H9 (cell line): ENCODE data around the gene ZNF638. TPM values are rescaled to one million over a fixed set of nuclear protein-coding genes. Genes with fewer than 3 reads are reported as not detected.

ENCODE experiments used
- DNase-seq: peaks from one replicate; pipeline ENCODE4 v3.0.0-alpha.2; 2017
- H2AFZ ChIP-seq: one replicate; pipeline ENCODE4 v1.6.1; 2013; ENCODE audit warnings: mild to moderate bottlenecking, low read length, control low read depth, moderate library complexity
- H2AK5ac ChIP-seq: 2 replicates; pipeline ENCODE4 v1.6.1; 2013; ENCODE audit warnings: low read length, control low read depth, mixed read lengths; ENCODE audit not compliant: insufficient read length
- H2BK120ac ChIP-seq: one replicate; pipeline ENCODE4 v1.6.1; 2013; ENCODE audit warnings: low read depth, mild to moderate bottlenecking, low read length, control low read depth, inconsistent platforms; ENCODE audit not compliant: poor library complexity, severe bottlenecking
- H2BK12ac ChIP-seq: 2 replicates; pipeline ENCODE4 v1.6.1; 2013; ENCODE audit warnings: low read length, control low read depth, mixed read lengths, low read depth; ENCODE audit not compliant: insufficient read length
- H2BK15ac ChIP-seq: 2 replicates; pipeline ENCODE4 v1.6.1; 2013; ENCODE audit warnings: low read depth, low read length, control low read depth
- H2BK20ac ChIP-seq: one replicate; pipeline ENCODE4 v1.6.1; 2013; ENCODE audit warnings: low read depth, mild to moderate bottlenecking, low read length, control low read depth, inconsistent platforms; ENCODE audit not compliant: poor library complexity, severe bottlenecking
- H2BK5ac ChIP-seq: 2 replicates; pipeline ENCODE4 v1.6.1; 2013; ENCODE audit warnings: low read length, control low read depth, mixed read lengths; ENCODE audit not compliant: insufficient read length
- H3K14ac ChIP-seq: 2 replicates; pipeline ENCODE4 v1.6.1; 2013; ENCODE audit warnings: low read length, control low read depth; ENCODE audit not compliant: insufficient read depth
- H3K18ac ChIP-seq: 2 replicates; pipeline ENCODE4 v1.6.1; 2013; ENCODE audit warnings: low read depth, mild to moderate bottlenecking, mixed read lengths, low read length, control low read depth; ENCODE audit not compliant: insufficient read length
- H3K23ac ChIP-seq: 2 replicates; pipeline ENCODE4 v1.6.1; 2013; ENCODE audit warnings: low read length, control low read depth, mixed read lengths, low read depth; ENCODE audit not compliant: insufficient read length
- H3K23me2 ChIP-seq: 2 replicates; pipeline ENCODE4 v1.6.1; 2013; ENCODE audit warnings: low read depth, mild to moderate bottlenecking, mixed read lengths, low read length, control low read depth; ENCODE audit not compliant: insufficient read length, poor library complexity, severe bottlenecking
- H3K27ac ChIP-seq: 2 replicates; pipeline ENCODE4 v1.5.1; 2013; ENCODE audit warnings: low read length, control low read depth, mixed read lengths, low read depth; ENCODE audit not compliant: insufficient read length
- H3K27me3 ChIP-seq: 2 replicates; pipeline ENCODE4 v1.6.1; 2013; ENCODE audit warnings: low read length, control low read depth, inconsistent platforms; ENCODE audit not compliant: insufficient read depth
- H3K4ac ChIP-seq: 2 replicates; pipeline ENCODE4 v1.6.1; 2013; ENCODE audit warnings: low read depth, mild to moderate bottlenecking, control low read depth, inconsistent platforms, low read length, moderate library complexity
- H3K4me1 ChIP-seq: 2 replicates; pipeline ENCODE4 v1.6.1; 2013; ENCODE audit warnings: low read length, control low read depth, inconsistent platforms; ENCODE audit not compliant: insufficient read depth
- H3K4me2 ChIP-seq: 2 replicates; pipeline ENCODE4 v1.6.1; 2013; ENCODE audit warnings: low read length, control low read depth, mixed read lengths; ENCODE audit not compliant: insufficient read length, insufficient read depth
- H3K56ac ChIP-seq: 2 replicates; pipeline ENCODE4 v1.6.1; 2013; ENCODE audit warnings: low read depth, mild to moderate bottlenecking, mixed read lengths, low read length, control low read depth; ENCODE audit not compliant: insufficient read length
- H3K79me1 ChIP-seq: 2 replicates; pipeline ENCODE4 v1.6.1; 2013; ENCODE audit warnings: low read depth, mild to moderate bottlenecking, moderate library complexity, low read length, control low read depth, inconsistent platforms; ENCODE audit not compliant: insufficient read depth, poor library complexity, severe bottlenecking
- H3K79me2 ChIP-seq: 2 replicates; pipeline ENCODE4 v1.6.1; 2013; ENCODE audit warnings: low read length, control low read depth, inconsistent platforms; ENCODE audit not compliant: insufficient read depth
- H3K9ac ChIP-seq: 2 replicates; pipeline ENCODE4 v1.6.1; 2013; ENCODE audit warnings: low read length, control low read depth, mixed read lengths; ENCODE audit not compliant: insufficient read length; ENCODE audit errors: extremely low read depth
- H3K9me3 ChIP-seq: one replicate; pipeline ENCODE4 v1.6.1; 2013; ENCODE audit warnings: low read depth, low read length, inconsistent platforms; ENCODE audit not compliant: control insufficient read depth
- H3T11ph ChIP-seq: one replicate; pipeline ENCODE4 v1.6.1; 2013; ENCODE audit warnings: mild to moderate bottlenecking, low read length, control low read depth, inconsistent platforms
- H4K20me1 ChIP-seq: one replicate; pipeline ENCODE4 v1.6.1; 2013; ENCODE audit not compliant: control insufficient read depth, insufficient read length, insufficient read depth
- H4K5ac ChIP-seq: 2 replicates; pipeline ENCODE4 v1.6.1; 2013; ENCODE audit warnings: low read depth, mild to moderate bottlenecking, mixed read lengths, low read length, control low read depth; ENCODE audit not compliant: insufficient read length
- H4K8ac ChIP-seq: replicated peaks from 2 replicates; pipeline ENCODE4 v1.6.1; 2013; ENCODE audit warnings: low read length, control low read depth, mixed read lengths, low read depth; ENCODE audit not compliant: insufficient read length
- H4K91ac ChIP-seq: 2 replicates; pipeline ENCODE4 v1.6.1; 2013; ENCODE audit warnings: low read depth, mild to moderate bottlenecking, moderate library complexity, mixed read lengths, low read length, control low read depth; ENCODE audit not compliant: insufficient read length
- H3K27ac Mint-ChIP-seq, 3 experiments: 2 replicates in 2 of 3; 3 replicates in 1 of 3; pipeline ENCODE4 v1.8.0; 2020 to 2021; ENCODE audit warnings: mixed read lengths in 3 of 3, mild to moderate bottlenecking in 1 of 3, moderate library complexity in 1 of 3
- H3K27me3 Mint-ChIP-seq: 2 replicates; pipeline ENCODE4 v1.8.0; 2021; ENCODE audit warnings: low read depth, mild to moderate bottlenecking, moderate library complexity, mixed read lengths
- H3K36me3 Mint-ChIP-seq, 3 experiments: 2 replicates in 2 of 3; 3 replicates in 1 of 3; pipeline ENCODE4 v1.8.0; 2020 to 2021; ENCODE audit warnings: low read depth in 3 of 3, mixed read lengths in 3 of 3; ENCODE audit not compliant: insufficient read depth in 1 of 3
- H3K4me1 Mint-ChIP-seq, 2 experiments: 2 replicates each; pipeline ENCODE4 v1.8.0; 2020; ENCODE audit warnings: mixed read lengths in 2 of 2
- H3K4me3 Mint-ChIP-seq, 2 experiments: 2 replicates in 1 of 2; 3 replicates in 1 of 2; pipeline ENCODE4 v1.8.0; 2020 to 2021; ENCODE audit warnings: mild to moderate bottlenecking in 2 of 2, mixed read lengths in 2 of 2, moderate library complexity in 1 of 2
- H3K9me3 Mint-ChIP-seq, 2 experiments: 2 replicates in 1 of 2; 3 replicates in 1 of 2; pipeline ENCODE4 v1.8.0; 2020; ENCODE audit warnings: mild to moderate bottlenecking in 2 of 2, mixed read lengths in 2 of 2, moderate library complexity in 1 of 2
- WGBS: extraction: QIAGEN DNeasy Blood & Tissue Kit; methylation state at CpG from one replicate; pipeline ENCODE4 v1.1.7; 2013; ENCODE audit warnings: missing lambda C conversion rate, low lambda C conversion rate, mixed read lengths; ENCODE audit not compliant: insufficient read length; ENCODE audit errors: extremely low coverage; 5-methylcytosine and 5-hydroxymethylcytosine counted together
- total RNA-seq: library from RNA; stranded (reverse); gene quantifications from 2 replicates; pipeline ENCODE4 v1.2.1, GENCODE V29; 2021
- TF ChIP-seq, protein P1 (sequence below): fragments of 200-600 bp; sonication (generic); conservative IDR thresholded peaks from 3 replicates; pipeline ENCODE4 v1.8.0; 2021; ENCODE audit warnings: antibody characterized with exemption, mild to moderate bottlenecking

Gene ZNF638
- total RNA-seq, 1 experiment from 2014 or later, result 146 TPM

- Mint-ChIP-seq H3K4me1 (peaks cover 0 to 5% of the 10 kb centered on the region in 2 experiments; a peak in 2 of 4 replicates), H3K27me3 (no peaks in the 10 kb centered on the region), H3K4me3 (no peak overlapping the region; a peak in 1 of 5 replicates), H3K27ac (no peak overlapping the region), H3K9me3 (no peaks in the 10 kb centered on the region), H3K36me3 (peaks cover 0 to 1% (median 0%) of the 10 kb centered on the region in 3 experiments; a peak in 1 of 7 replicates)
- no peak overlapping the region for H2AFZ ChIP-seq
- no peaks in the 10 kb centered on the region for H3K9me3 ChIP-seq
- no peak overlapping the region for H3K18ac ChIP-seq
- H3K27ac ChIP-seq, result no peak overlapping the region
- no peaks in the 10 kb centered on the region for H3K79me1 ChIP-seq
- no peak overlapping the region for H3K4me2 ChIP-seq
- H2BK5ac ChIP-seq, result no peak overlapping the region
- no peak overlapping the region for H2BK12ac ChIP-seq
- no peak overlapping the region for H4K5ac ChIP-seq
- TF ChIP-seq, protein P1, sequence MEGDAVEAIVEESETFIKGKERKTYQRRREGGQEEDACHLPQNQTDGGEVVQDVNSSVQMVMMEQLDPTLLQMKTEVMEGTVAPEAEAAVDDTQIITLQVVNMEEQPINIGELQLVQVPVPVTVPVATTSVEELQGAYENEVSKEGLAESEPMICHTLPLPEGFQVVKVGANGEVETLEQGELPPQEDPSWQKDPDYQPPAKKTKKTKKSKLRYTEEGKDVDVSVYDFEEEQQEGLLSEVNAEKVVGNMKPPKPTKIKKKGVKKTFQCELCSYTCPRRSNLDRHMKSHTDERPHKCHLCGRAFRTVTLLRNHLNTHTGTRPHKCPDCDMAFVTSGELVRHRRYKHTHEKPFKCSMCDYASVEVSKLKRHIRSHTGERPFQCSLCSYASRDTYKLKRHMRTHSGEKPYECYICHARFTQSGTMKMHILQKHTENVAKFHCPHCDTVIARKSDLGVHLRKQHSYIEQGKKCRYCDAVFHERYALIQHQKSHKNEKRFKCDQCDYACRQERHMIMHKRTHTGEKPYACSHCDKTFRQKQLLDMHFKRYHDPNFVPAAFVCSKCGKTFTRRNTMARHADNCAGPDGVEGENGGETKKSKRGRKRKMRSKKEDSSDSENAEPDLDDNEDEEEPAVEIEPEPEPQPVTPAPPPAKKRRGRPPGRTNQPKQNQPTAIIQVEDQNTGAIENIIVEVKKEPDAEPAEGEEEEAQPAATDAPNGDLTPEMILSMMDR, result no peak
- no peak overlapping the region for H3K14ac ChIP-seq
- no peak overlapping the region for H3K23ac ChIP-seq
- no peak overlapping the region for H3T11ph ChIP-seq
- H2BK120ac ChIP-seq, result no peak overlapping the region
- H2BK20ac ChIP-seq, result no peak overlapping the region
- no peak overlapping the region for H3K56ac ChIP-seq
- H4K8ac ChIP-seq, result no peak overlapping the region
- no peak overlapping the region for H3K9ac ChIP-seq
- H2AK5ac ChIP-seq, result no peak overlapping the region
- H3K4ac ChIP-seq, result no peak overlapping the region
- no peaks in the 10 kb centered on the region; the same call in 1 of the 2 replicates for H3K79me2 ChIP-seq
- H4K20me1 ChIP-seq, result no peaks in the 10 kb centered on the region
- H3K23me2 ChIP-seq, result no peaks in the 10 kb centered on the region
- H4K91ac ChIP-seq, result no peak overlapping the region
- H3K27me3 ChIP-seq, result no peaks in the 10 kb centered on the region
- H3K4me1 ChIP-seq, result no peaks in the 10 kb centered on the region
- H2BK15ac ChIP-seq, result no peak overlapping the region
- no peak for DNase-seq
- WGBS, result no CpG with 5 or more reads among the region's 3 CpGs
Observed at GRCh38 chr2:71306762-71307161, 24.8 kb upstream of the ZNF638 start.
